GM19463 (cell line): Measurements from ENCODE around the gene DMBX1.

Experiments
- ATAC-seq: cut with Tn5 transposase; IDR thresholded peaks from one replicate; pipeline ENCODE4 v1.9.1; 2021; ENCODE audit warnings: mild to moderate bottlenecking, moderate library complexity; ENCODE audit not compliant: unreplicated experiment

DMBX1 gene

DNA sequence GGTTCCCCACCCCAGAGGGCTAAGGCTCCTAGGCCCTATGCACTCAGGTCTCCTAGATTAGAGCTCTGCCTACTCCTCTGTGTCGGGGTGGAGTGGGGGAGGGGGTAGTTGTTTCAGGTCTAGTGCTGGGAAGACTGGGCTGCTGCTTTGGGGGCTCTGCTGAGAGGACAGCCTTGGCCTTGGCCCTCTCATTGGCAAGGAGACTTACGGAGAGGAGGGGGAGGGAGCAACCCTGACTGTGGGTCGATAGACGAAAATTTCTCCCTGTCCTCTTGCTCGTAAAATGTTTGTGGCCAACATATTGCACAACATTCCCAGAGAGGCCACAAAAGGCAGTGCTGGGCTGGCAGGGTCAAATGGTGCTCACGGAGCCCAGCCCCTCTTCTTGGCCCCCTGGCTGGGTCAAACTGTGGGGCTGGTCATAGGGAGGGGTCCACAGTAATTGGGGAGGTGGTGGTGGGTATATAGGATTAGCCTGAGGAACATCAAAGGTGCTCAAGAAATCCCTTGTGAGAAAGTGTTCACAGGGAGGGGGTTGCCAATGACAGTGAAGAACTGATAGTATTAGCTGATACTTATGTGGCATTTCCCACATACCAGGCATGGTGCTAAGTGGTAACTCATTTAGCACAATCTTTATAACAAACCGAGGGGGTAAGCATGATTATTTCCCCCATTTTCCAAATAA is 8.5 kb upstream of the DMBX1 start:
- no peak for ATAC-seq

- ATAC-seq, result no peak
Observed at GRCh38 chr1:46481961-46482360, 7.7 kb upstream of the DMBX1 start.

GRCh38 chr1:46483589-46483988 is 6.0 kb upstream of the DMBX1 start:
- ATAC-seq, result no peak

DNA sequence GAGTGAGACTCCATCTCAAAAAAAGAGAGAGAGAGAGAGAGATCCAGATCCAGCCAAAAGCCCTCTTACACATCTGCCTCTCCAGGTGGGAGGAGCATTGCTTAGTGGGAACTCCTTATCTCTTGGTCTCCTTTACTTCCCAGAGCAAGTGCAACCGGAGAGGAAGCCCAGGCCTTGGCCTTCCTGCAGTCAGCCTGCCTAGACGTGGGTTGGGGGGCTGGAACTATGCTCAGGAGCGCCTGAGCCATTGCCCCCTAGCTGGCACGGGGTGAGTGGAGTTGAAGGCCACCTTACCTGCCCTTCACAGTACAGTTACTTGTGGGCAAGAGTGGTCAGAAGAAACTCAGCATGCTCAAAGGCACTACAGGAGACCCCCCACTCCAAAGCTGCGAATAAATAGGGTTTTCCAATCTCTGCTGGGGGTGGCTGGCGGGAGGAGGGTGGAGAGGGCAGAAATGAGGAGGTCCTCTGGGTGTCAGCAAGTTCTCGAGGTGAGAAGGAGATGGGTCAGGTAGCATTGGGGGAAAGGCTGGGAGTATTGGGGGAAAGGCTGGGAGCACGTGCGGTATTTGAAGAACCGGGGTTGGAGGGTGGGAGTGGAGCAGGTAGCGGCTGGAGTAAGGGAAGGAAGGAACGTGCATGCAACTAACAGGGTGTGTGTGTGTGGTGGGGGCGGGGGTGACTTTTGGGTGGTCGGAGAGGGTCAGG is 4.7 kb upstream of the DMBX1 start:
- ATAC-seq, result no peak

DNA sequence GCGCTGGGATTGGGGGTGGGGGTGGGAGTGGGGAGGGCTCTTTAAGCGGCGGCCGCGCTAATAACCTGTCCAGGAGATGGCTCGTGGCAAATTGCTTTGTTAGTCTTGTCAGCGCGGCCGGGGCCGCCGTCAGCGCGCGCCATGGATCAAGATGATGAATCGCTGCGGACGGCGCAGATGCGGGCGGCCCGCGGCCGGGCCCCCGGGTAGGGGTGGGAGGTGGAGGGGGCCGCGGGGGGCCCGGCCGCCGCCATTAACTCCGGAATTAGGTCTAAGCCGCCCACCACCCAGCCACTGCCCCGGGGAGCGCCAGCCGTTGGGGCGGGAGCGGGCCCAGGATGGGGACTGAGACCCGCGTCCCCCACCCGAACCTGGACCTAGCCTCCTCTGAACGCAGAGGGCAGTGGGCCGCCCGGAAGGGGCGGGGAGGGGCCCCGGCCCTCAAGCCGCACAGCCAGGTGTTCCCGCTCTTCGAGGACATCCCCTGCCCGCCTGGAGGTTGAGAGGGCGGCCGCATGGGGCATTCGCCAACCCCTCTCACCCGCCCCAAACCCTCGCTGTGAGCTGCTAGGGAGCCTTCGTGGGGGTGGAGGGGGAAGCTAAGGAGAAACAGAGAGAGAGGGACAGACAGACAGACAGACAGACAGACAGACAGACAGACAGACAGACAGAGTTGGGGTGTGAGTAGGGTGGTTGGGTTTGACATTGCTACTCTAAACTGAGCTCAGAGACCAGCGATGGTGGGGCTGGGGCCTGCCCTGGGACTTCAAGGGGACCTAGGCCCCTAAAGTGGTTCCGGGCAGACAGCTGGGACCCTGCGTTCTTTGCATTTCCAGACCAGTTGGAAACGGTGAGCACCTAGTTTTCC is 3.8 kb upstream of the DMBX1 start:
- no peak for ATAC-seq

DNA sequence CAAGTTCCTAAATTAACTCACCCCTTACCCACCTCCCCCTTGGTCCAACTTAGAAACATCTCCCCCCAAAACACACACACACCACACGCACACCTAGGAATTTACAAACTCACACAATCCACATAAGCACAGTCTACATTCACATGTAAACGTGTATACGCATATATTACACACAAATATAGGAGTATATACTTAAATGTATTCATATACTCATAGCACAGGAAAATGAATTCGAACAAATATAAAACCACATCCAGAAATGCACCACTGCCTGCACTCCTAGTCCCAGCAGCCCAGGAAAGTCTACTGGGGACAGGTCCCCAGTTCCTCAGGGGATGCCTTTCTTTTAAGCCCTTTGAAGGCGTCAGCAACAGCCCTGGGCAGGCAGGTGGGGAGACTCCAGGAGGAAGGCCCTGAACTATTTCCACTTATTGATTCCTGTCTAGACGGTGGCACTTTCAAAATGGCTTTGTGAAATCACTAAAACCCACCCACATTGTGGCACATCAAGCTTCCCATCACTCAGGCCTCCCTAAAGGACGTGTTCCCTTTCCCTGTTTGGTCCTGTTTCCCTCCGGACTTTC is 3.1 kb upstream of the DMBX1 start:
- ATAC-seq, result no peak

DNA sequence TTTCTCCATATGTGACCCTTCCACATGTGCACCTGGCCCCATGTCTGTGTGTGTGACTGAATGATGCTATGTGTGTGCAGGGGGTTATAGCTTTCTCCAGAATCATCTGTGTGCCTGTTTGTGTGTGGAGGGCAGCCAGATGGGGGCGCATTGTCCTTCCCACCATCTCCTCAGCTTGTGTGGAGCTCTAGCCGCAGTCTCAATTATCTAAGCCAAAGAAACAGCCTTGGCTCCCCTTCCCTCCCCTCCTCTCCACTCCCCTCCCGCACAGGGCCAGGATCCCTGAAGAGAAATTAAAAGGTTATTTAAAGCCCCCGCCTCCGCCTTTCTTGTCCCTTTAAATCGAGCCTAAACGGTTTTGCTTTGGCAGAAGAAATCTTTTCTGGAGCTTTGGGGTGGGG is 1.8 kb upstream of the DMBX1 start:
- ATAC-seq, result no peak

GRCh38 chr1:46488343-46489168 is 1.1 kb upstream of the DMBX1 start:
- no peak for ATAC-seq

DNA sequence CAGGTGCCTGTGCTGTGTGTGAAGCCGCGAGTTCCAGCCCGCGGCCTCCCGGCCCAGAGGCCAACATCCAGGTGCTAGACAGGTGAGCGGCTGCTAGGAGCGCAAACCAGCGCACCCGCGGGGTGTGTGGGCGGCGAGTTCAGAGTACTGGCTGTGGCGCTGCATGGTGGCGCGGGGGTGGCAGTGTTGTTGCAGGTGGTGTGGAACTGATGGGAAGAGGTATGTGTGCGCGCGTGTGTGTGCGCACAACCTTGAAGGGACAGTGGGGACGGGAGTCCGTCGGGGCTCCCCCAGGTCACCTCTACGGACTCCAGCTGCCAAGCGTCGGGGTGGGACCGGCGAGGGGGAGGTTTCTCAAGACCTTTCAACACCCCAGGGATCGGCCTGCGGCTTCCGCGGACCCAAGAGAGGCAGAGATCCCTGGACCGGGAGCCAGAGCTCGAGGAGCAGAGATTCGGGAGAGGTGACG is 433 bp upstream of the DMBX1 start:
- no peak for ATAC-seq

DNA sequence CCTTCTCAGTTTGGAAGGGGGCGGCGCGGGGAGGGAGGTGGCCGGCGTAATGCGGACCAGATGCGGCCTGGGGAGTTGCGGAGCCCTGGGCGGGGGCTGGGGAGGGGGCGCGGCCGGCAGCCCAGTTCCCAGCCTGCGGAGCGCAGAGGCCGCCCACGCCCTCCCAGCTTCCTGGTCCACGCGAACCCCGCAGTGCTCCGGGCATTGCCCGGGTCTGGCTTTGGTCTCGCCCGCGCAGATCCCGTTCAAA is 695 bp downstream of the DMBX1 start:
- ATAC-seq, result no peak

- ATAC-seq, result no peak
Observed at GRCh38 chr1:46490656-46491442, 1.2 kb downstream of the DMBX1 start.

DNA sequence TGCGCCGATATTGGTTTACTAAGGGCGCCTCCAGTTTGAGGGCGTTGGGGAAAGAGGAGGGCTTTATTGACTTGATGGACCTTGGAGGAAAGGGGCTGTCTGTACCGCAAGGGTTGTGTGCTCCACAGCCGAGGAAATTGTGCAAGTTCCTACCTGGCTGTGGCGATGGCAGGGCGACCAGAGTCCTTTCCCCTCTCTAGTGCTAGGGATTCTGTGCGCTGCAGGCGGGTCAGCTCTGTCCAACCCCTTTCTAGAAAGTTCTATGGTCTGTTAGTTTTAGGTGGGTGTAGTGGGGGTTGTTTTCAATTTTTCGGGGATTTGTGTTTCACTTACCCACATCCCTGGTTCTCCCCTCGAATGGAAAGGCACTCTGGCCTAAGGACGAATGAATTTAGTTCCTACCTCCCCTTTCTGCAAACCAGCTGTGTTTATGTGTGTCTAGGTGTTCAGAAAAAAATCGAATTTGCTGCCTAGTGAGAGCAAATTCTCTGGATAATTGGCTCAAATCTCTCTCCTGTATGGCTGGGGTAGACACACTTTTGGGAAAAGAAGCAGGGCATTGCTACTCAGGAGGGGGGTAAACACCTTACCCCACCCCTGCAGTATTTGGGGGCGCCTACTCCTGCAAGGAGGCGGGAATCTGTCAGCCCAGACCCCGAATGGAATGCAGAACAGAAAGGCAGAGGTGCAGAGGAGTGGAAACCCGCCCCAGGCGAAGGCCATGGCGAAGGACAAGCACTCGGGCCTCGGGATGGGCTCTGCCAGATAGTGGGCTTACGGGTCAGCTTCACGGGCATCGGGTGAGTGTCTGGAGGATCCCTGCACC is 2.0 kb downstream of the DMBX1 start:
- ATAC-seq, result no peak

- no peak for ATAC-seq
Observed at GRCh38 chr1:46492269-46492853, 2.7 kb downstream of the DMBX1 start.

DNA sequence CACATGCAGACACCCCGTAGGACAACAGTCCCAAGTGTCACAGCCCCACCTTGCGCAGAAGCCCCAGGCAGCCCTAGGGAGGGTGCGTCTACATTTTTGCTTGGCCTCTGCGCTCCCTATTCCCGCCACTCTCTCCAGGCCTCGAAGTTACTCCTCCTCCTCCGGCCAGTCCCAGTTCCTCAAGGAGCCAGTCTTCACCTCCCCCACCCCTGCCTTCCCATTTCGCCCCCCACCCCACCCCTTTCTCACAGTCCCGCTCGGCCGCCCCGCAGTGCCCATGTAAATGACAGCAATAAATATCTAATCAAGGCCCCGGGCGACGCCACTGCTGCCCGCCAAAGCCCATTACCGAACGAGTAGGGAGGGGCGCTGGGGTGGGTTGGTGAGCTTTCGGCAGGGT is 3.2 kb downstream of the DMBX1 start:
- no peak for ATAC-seq

DNA sequence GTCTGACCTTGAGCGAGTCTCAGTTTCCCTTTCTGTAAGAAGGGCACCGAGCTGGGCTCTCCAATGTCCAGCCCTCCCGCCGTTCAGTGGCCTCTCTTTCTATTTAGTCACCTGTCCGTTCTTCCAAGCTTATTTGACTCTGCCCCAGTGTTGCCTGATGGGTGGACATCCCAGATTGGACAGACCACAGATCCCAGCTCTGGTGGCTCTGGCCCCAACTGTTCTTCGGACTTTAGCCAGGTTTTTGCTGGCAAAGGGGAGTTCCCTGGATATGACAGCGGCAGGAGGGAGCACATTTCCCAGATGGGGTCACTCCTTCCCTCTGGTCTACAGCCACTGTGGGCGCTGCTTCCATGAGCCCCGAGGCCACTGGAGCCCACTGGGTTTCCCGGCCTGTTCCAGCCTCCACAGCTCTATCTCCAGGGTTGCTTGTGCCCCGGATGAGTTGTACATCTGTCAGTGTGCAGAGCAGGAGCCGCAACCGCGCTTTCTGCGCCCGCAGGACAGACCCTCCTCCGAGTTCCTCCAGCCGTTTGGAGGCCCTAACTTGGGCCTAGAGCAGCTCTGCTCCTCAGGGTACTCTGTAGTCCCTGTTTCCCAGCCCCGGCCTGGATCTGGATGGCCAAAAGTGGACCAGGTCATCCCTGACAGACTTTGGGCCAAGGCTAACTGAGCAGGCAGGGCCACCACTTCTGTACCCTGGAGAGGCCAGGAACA is 3.8 kb downstream of the DMBX1 start:
- ATAC-seq, result no peak

DNA sequence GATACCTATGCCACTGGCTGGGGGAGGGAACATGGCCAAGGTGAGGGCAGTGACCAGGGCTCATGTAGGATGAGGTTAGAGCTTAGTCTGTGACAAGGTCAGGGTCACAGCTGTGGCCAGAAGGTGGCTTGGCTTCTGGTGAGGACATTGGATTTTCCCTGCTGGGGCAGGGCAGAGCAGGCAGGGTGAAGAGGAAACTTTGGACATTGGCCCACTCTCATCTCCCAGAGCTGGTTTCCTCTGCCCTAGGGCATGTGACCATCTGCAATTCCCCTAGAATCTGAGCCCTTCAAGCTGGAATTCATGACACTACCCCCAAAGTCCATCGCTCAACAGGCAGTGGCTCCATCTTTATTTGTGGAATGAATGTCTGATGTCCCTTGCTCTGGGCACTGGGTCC is 5.3 kb downstream of the DMBX1 start:
- ATAC-seq, result no peak

DNA sequence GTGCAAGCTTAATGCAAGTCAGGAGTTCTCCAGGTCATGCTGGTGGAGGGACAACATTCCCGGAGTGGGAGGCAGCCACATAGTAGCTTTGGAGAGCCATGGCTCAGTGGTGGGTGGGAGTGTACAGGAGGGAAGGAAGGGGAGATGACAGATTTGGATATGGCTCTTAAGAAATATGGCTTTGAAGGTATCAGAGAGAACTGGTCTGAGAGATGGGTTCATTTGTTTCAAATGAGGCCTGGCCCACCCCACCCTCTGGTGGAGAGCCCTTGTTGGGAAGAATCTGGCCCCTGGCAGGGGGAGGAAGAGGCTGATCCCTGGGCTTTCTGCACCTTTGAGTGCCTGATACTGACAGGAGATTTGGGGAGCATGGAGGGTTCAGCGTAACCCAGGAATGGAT is 6.1 kb downstream of the DMBX1 start:
- no peak for ATAC-seq

- ATAC-seq, result no peak
Observed at GRCh38 chr1:46496505-46496904, 6.9 kb downstream of the DMBX1 start.
